DND-41 (cell line): ENCODE results near the gene SHD.

Experiments
- CTCF ChIP-seq: IDR thresholded peaks from 2 replicates; pipeline ENCODE4 v1.5.1; 2012; ENCODE audit warnings: borderline replicate concordance, low read length, moderate library complexity, mild to moderate bottlenecking; ENCODE audit not compliant: poor library complexity, severe bottlenecking; ENCODE audit errors: extremely low read depth
- EZH2 ChIP-seq: IDR thresholded peaks from 3 replicates; pipeline ENCODE4 v1.6.1; 2012; ENCODE audit warnings: borderline replicate concordance, low read depth, mild to moderate bottlenecking, moderate library complexity, low read length, inconsistent platforms; ENCODE audit not compliant: severe bottlenecking

- TF ChIP-seq CTCF (no peak), EZH2 (no peak)
These were observed 49.4 kb downstream of the SHD start for GRCh38 chr19:4328243-4328990.
